ENCODE measurements around the gene GNAL.

GNAL gene

DNA sequence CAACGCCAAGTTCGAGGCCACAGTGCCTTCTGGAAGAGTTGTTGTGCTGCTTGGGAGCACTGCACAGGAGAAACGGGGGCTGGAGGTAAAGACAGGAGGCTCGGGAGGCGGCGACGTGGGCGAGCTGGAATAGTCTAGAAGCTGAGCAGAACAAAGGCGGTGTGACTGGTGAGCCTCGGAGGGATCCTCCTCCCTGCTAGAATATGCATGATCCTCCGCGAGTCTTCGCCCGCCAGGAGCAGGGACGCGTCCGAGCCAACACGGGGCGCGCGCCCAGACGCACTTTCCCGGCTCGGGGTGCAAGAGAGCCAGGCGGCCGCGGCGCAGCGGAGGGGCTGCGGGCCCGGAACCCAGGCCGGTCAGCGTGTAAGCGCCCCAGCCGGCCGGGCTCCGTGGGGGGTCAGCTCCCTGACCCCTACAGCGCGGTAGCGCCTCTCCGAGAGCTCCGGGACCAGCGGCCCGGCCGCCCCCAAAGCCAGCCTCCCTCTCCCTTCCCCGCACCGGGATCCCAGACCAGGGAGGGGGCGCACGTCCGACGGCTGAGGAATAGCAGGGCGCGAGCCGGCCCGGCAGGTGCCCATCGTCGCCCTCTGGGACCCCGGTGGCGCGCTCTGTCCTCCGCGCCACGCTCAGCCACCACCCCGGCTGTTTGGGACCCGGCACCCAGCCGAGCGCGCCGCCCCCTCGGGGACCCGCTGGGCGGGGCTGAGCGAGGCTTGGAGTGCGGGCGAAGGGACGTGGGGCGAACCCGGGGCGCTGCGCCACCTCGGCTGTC, 62.5 kb downstream of the GNAL start:
- peaks cover 3% of the 10 kb centered on the region for H3K4me1 ChIP-seq (ENCODE audit: control insufficient read depth, low read depth, low read length)
- peaks cover 41% of the 10 kb centered on the region for H3K27me3 ChIP-seq (ENCODE audit: control insufficient read depth, insufficient read depth, low read length)
- no peaks in the 10 kb centered on the region for H3K9me3 ChIP-seq (ENCODE audit: control insufficient read depth, low read depth, low read length)
- no peak overlapping the region for H3K27ac ChIP-seq (ENCODE audit: low read length)
- H3K9ac ChIP-seq (ENCODE audit: low read length): peak overlapping the region; percentile 18
- no peaks in the 10 kb centered on the region for H3K36me3 ChIP-seq (ENCODE audit: control insufficient read depth, low read depth, low read length)
- peak overlapping the region; percentile 62 for H3K4me3 ChIP-seq (ENCODE audit: low read length)

DNA sequence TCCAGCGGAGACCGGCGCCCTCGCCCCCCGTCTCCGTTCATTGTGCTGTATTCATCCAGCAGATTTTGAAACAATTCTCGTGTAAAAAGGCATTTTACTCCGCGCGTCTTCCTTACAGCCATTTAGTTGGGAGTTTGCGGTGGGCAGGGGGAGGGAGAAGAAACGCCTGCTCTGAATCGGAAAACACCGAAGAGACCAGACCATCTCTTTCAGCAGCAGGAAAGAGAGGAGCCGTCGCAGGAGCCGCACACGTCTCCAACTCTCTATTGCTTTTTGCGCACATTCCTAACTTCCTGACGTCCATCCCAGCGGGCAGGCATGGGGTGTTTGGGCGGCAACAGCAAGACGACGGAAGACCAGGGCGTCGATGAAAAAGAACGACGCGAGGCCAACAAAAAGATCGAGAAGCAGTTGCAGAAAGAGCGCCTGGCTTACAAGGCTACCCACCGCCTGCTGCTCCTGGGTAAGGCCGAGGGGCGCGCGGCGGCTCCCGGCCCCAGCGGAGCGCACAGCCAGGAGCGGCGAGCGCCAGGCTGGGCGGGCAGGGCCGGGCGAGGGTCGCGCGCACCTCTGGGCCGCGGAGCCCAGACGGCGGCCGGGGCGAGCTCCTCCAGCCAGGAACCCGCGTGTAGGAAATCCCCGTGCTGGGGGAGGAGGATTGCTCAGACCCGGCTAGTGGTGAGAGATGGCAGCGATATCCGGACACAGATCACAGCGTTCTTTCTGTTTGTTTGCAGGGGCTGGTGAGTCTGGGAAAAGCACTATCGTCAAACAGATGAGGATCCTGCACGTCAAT, 63.2 kb downstream of the GNAL start:
- H3K4me3 ChIP-seq (ENCODE audit: low read length): peak overlapping the region; percentile 62
- H3K4me1 ChIP-seq (ENCODE audit: control insufficient read depth, low read depth, low read length): peaks cover 3% of the 10 kb centered on the region
- no peaks in the 10 kb centered on the region for H3K9me3 ChIP-seq (ENCODE audit: control insufficient read depth, low read depth, low read length)
- H3K9ac ChIP-seq (ENCODE audit: low read length): peak overlapping the region; percentile 18
- H3K27ac ChIP-seq (ENCODE audit: low read length): no peak overlapping the region
- H3K27me3 ChIP-seq (ENCODE audit: control insufficient read depth, insufficient read depth, low read length): peaks cover 41% of the 10 kb centered on the region
- H3K36me3 ChIP-seq (ENCODE audit: control insufficient read depth, low read depth, low read length): no peaks in the 10 kb centered on the region

DNA sequence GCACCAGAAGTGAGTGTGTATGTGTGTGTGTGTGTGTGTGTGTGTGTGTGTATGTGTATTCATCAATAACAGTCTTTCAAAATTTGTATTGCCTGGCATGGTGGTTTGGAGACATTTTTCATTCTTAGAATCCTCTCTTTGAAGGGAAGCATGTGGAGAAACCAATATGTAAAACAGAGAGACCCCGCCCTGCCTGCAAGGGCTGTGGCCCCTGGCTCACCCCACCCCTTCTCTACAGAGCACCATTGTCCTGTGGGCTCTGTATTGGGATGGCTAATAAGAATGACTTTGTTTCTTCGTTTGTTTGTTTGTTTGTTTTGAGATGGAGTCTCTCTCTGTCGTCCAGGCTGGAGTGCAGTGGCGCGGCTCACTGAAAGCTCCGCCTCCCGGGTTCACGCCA, 65.9 kb downstream of the GNAL start:
- Histone ChIP-seq H3K4me1 (ENCODE audit: control insufficient read depth, low read depth, low read length) (peaks cover 3% of the 10 kb centered on the region), H3K27ac (ENCODE audit: low read length) (no peak overlapping the region), H3K9ac (ENCODE audit: low read length) (no peak overlapping the region), H3K4me3 (ENCODE audit: low read length) (no peak overlapping the region), H3K27me3 (ENCODE audit: control insufficient read depth, insufficient read depth, low read length) (peaks cover 40% of the 10 kb centered on the region), H3K36me3 (ENCODE audit: control insufficient read depth, low read depth, low read length) (no peaks in the 10 kb centered on the region), H3K9me3 (ENCODE audit: control insufficient read depth, low read depth, low read length) (no peaks in the 10 kb centered on the region)

DNA sequence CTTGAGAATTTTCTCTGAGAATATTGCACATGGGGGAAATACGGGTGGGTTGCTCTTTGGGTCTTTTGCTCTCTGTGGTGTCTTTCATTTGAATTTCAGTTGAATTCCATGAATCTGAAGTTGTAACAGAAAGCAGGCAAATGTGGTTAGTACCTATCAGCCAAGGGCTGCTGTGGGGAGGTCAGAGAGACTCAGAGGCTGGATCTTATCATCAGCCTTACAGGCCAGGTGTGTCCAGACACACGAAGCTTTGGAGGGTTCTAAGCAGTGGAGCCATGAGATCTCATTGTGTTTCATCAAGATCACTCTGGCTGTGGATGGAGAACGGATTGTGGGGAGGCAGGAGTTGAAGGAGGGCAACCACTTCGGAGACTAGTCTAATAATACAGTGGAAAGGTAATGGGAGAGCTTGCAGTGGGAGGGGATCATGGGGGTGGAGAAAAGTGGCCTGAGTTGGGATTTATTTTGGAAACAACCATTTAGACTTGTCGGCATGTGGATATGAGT, 68.1 kb downstream of the GNAL start:
- Histone ChIP-seq H3K36me3 (ENCODE audit: control insufficient read depth, low read depth, low read length) (no peaks in the 10 kb centered on the region), H3K27me3 (ENCODE audit: control insufficient read depth, insufficient read depth, low read length) (peaks cover 18% of the 10 kb centered on the region), H3K4me3 (ENCODE audit: low read length) (no peak overlapping the region), H3K9me3 (ENCODE audit: control insufficient read depth, low read depth, low read length) (no peaks in the 10 kb centered on the region), H3K4me1 (ENCODE audit: control insufficient read depth, low read depth, low read length) (peaks cover 3% of the 10 kb centered on the region), H3K27ac (ENCODE audit: low read length) (no peak overlapping the region), H3K9ac (ENCODE audit: low read length) (no peak overlapping the region)

DNA sequence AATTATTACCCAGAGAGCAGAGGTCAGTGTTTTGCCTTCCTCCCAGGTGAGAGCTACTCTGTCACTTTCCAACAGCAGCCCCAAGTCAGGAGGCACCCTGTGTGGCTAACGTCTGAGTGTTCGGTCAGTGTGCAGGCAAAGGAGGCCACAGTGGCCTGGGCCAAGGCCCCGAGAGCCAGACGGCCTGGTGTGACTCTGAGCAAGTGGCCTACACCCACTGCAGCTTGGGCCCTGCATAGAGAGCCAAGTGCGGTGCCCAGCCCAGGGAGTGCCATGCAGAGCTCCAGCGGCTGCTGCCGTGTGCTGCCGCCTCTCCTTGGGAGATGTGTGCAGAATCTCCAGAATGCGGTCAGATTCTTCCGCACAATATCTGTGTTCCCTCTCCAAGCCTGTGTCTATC, 70.4 kb downstream of the GNAL start:
- Histone ChIP-seq H3K36me3 (ENCODE audit: control insufficient read depth, low read depth, low read length) (no peaks in the 10 kb centered on the region), H3K27me3 (ENCODE audit: control insufficient read depth, insufficient read depth, low read length) (no peaks in the 10 kb centered on the region), H3K4me3 (ENCODE audit: low read length) (no peak overlapping the region), H3K4me1 (ENCODE audit: control insufficient read depth, low read depth, low read length) (no peaks in the 10 kb centered on the region), H3K27ac (ENCODE audit: low read length) (no peak overlapping the region), H3K9ac (ENCODE audit: low read length) (no peak overlapping the region), H3K9me3 (ENCODE audit: control insufficient read depth, low read depth, low read length) (no peaks in the 10 kb centered on the region)

DNA sequence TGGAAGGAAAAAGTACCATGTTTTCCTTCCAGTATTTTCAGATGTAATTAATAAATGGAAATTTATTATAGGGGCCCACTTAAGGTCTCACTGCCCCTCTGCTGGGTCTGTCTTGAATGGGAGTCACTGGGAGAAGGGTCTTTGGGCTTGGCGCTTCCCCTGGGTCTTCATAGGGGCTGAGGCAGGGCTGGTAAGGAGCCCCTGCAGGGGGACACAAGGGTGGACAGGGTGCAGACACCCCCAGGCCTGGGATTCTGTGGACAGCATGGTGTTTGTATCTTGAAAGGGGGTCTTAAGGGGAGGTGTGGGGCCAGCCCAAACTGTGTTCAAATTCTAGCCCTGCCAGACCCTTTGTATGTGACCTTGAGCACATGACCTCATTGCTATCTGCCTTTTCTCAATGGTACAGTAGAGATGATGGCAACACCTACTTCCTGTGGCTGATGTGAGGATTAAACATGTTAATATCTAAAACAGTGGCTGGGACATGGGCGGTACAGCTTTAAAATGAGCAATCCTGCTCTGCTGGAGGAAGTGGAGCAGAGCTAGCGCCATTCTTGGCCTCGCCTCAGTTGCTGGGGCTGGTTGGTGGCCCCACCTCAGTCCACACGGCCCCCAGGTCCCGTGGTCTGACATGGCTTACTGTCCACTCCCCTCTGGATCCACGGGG, 71.6 kb downstream of the GNAL start:
- no peaks in the 10 kb centered on the region for H3K27me3 ChIP-seq (ENCODE audit: control insufficient read depth, insufficient read depth, low read length)
- H3K9ac ChIP-seq (ENCODE audit: low read length): no peak overlapping the region
- peaks cover 3% of the 10 kb centered on the region for H3K4me1 ChIP-seq (ENCODE audit: control insufficient read depth, low read depth, low read length)
- H3K36me3 ChIP-seq (ENCODE audit: control insufficient read depth, low read depth, low read length): no peaks in the 10 kb centered on the region
- H3K9me3 ChIP-seq (ENCODE audit: control insufficient read depth, low read depth, low read length): no peaks in the 10 kb centered on the region
- no peak overlapping the region for H3K4me3 ChIP-seq (ENCODE audit: low read length)
- no peak overlapping the region for H3K27ac ChIP-seq (ENCODE audit: low read length)

DNA sequence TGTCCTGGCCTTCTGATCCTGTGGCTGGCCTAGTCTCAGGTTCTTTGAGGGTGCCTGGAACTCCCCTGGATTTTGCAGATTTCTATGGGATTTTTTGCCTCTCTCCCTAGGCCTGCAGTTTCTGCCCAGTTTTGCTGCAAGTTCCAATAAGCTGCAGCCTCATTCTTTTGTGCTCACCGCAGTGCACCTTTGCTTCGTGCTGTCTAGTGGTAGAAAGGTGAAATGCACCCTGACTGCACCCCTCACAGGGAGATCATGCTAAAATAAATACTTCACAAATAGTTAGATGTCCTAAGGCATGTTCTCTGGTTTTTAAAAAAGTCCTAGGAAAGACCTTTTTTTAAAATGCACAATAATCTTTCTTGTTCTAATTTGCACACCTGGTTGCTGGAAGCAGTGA, 72.5 kb downstream of the GNAL start:
- Histone ChIP-seq H3K27me3 (ENCODE audit: control insufficient read depth, insufficient read depth, low read length) (no peaks in the 10 kb centered on the region), H3K9ac (ENCODE audit: low read length) (no peak overlapping the region), H3K9me3 (ENCODE audit: control insufficient read depth, low read depth, low read length) (no peaks in the 10 kb centered on the region), H3K36me3 (ENCODE audit: control insufficient read depth, low read depth, low read length) (no peaks in the 10 kb centered on the region), H3K4me1 (ENCODE audit: control insufficient read depth, low read depth, low read length) (peaks cover 13% of the 10 kb centered on the region), H3K4me3 (ENCODE audit: low read length) (no peak overlapping the region), H3K27ac (ENCODE audit: low read length) (no peak overlapping the region)

DNA sequence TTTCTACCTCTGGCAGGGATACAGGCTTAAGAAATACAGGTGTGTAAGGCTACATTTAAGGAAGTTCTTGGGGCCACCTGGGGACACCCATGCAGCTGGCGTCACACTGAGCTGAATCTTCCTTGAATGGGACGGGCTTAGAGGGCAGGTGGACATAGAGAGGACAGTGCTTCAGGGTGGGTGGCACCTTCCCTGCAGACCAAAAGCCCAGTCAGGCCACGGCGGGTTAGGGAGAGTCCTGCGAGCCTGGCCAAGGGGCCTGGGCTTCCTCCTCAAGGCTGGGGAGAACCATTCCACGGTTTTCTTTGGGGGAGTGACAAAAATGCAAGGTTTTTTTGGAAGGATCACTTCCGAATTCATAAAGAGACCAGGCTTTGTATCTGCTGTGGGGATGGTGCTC, 73.4 kb downstream of the GNAL start:
- Histone ChIP-seq H3K9me3 (ENCODE audit: control insufficient read depth, low read depth, low read length) (no peaks in the 10 kb centered on the region), H3K27ac (ENCODE audit: low read length) (no peak overlapping the region), H3K9ac (ENCODE audit: low read length) (no peak overlapping the region), H3K36me3 (ENCODE audit: control insufficient read depth, low read depth, low read length) (no peaks in the 10 kb centered on the region), H3K27me3 (ENCODE audit: control insufficient read depth, insufficient read depth, low read length) (no peaks in the 10 kb centered on the region), H3K4me1 (ENCODE audit: control insufficient read depth, low read depth, low read length) (peaks cover 15% of the 10 kb centered on the region), H3K4me3 (ENCODE audit: low read length) (no peak overlapping the region)

DNA sequence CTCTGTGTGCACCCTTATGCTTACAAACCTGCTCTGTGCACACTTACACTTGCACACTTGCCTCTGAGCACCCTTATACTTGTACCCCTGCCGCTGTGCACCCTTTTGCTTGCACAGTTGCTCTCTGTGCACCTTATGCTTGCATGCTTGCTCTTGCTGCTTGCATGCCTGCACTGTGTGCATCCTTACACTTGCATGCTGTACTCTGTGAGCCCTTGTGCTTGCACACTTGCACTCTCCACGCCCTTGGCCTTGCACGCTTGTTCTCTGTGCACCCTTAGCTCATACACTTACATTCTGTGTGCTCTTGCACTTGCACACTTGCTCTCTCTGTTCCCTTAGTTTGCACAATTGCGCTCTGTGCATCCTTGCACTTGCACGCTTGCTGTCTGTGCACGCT, 78.3 kb downstream of the GNAL start:
- no peaks in the 10 kb centered on the region for H3K27me3 ChIP-seq (ENCODE audit: control insufficient read depth, insufficient read depth, low read length)
- no peaks in the 10 kb centered on the region for H3K9me3 ChIP-seq (ENCODE audit: control insufficient read depth, low read depth, low read length)
- peaks cover 15% of the 10 kb centered on the region for H3K4me1 ChIP-seq (ENCODE audit: control insufficient read depth, low read depth, low read length)
- H3K4me3 ChIP-seq (ENCODE audit: low read length): no peak overlapping the region
- no peak overlapping the region for H3K9ac ChIP-seq (ENCODE audit: low read length)
- no peak overlapping the region for H3K27ac ChIP-seq (ENCODE audit: low read length)
- no peaks in the 10 kb centered on the region for H3K36me3 ChIP-seq (ENCODE audit: control insufficient read depth, low read depth, low read length)

DNA sequence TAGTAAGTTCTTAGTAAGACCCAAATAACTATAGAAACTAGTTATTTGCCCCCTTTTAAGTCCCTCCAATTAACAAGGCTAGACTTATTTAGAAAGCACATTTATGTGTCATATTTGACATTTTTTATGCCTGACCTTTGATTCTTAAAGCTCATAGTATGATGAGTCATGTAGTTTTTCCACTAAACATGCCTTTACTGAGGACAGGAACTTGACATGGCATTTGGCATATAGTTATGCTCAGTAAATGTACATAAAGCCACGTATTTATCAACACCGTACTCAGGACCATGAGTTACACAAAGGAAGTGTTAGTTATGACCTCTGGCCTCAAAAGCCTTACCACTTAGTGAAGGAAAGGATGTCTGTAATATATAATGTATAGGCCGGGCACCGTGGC, 78.9 kb downstream of the GNAL start:
- Histone ChIP-seq H3K9me3 (ENCODE audit: control insufficient read depth, low read depth, low read length) (no peaks in the 10 kb centered on the region), H3K27me3 (ENCODE audit: control insufficient read depth, insufficient read depth, low read length) (no peaks in the 10 kb centered on the region), H3K27ac (ENCODE audit: low read length) (no peak overlapping the region), H3K9ac (ENCODE audit: low read length) (no peak overlapping the region), H3K4me1 (ENCODE audit: control insufficient read depth, low read depth, low read length) (peaks cover 15% of the 10 kb centered on the region), H3K4me3 (ENCODE audit: low read length) (no peak overlapping the region), H3K36me3 (ENCODE audit: control insufficient read depth, low read depth, low read length) (no peaks in the 10 kb centered on the region)

DNA sequence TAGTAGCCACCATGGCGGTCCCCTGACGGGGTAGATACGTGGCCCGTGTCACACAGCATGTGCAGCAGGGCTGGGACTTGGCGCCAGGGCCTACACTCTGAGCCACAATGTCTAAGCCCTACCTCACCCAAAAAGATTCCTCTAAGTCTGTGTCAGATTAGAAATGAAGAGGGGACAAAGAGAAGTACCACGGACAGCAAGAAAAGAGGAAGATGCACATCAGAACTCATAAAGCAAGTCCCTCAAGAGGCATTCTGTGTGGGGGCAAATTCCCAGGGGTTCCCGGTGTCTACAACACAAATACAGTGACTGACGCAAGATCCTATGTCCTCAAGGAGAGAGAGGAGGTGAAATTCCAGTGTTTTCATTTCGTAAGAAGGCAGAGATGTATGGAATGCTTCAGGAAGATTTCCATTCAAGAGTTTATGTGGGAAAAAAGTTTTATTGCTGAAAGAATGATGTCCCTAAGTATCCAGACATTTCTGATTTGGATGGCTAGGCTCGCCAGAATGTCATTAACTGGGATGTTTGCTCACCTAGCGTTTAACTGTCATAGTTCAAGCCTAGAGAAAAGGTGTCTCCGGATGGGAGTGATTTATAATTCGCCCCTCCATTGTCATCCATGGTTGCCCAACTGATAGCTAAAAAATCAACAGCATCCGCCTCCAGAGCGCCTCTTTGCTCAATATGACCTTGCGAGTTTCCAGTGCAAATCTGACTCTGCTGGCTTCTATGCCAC, 86.5 kb downstream of the GNAL start:
- Histone ChIP-seq H3K9ac (ENCODE audit: low read length) (no peak overlapping the region), H3K36me3 (ENCODE audit: control insufficient read depth, low read depth, low read length) (no peaks in the 10 kb centered on the region), H3K4me3 (ENCODE audit: low read length) (no peak overlapping the region), H3K9me3 (ENCODE audit: control insufficient read depth, low read depth, low read length) (no peaks in the 10 kb centered on the region), H3K4me1 (ENCODE audit: control insufficient read depth, low read depth, low read length) (no peaks in the 10 kb centered on the region), H3K27ac (ENCODE audit: low read length) (no peak overlapping the region), H3K27me3 (ENCODE audit: control insufficient read depth, insufficient read depth, low read length) (no peaks in the 10 kb centered on the region)

Data from iPS-18a (cell line).